ENCODE measurements around the gene SON. TPM values are rescaled to one million over a fixed set of nuclear protein-coding genes. Genes with fewer than 3 reads are reported as not detected.

SON gene
- total RNA-seq, 2 experiments from 2014 or later: 243 to 352 TPM

DNA sequence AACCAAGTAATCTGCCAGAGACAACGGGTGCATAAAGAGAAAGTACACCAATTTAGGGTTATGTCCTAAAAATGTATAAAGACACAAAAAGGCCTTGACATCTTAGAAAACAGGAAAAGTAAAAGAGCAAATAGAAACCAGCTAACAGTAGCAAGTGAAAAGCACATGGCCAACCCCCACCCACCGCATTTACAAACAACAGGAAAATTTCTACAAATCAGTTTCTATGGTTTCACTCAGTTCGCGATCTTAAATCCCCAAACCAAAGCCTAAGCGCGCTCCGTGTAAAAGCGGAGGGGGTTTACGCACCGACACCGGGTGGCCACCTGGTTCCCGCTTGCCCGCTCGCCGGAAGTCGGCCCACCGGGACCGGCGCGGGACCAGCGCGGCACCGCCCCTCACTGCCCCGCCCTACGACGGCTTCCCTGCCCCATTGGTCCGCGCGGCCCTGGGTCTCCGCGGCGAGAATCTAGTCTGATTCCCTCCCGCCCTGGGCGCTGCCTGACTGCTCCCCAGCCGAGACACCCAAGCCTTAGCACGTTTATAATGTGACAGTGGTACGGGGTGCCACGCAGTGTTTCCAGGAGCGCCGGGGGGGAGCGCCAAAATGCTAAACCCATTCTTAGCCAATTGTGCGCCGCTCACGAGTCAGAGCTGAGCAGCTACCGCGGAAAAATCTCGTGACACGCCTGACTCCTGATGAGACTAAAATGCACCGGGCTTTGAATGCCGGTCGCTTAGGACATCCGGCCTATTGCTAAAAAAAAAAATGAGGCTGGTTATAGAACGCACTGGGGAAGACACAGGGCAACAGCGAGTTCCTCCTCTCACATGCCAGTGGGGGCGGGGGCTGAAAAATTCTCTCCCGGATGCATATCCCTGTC, 840 bp upstream of the SON start, which contains the start of gene GART:
GART (minus strand) TSS at position 362 of the 884 bp plus-strand sequence. CDS start 2,802 bp downstream, outside the sequence.
- CTCF ChIA-PET (ENCODE audit: unreplicated experiment): no interaction called here

DNA sequence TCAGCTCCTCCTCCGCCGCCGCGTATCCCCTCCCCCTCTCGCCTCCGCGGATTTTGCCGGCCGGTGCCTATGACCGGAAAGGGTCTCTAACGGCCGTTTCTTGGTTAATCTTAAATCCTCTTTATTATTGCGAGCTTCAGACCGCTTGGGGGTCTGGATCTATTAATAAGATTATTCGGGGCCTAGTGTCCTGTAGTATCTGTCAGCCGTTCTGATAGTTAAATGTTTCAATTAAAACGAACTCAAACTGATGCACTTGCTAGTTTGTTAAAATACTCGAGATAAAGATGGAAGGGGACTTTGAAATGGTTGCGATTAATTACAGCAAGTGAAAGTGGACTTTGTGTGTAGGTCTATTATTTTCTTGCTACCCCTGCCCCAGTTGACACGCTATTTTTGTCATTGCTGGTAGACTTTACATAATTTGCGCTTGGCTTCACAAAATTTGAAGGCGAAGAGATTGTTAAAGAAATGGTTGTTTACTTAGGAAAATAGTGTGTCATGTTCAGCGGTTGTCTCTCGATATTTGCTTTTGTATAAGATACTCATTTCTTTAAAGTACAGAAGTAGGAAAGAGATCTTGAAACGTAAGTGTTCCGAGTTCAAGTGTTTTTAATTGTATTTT, 779 bp downstream of the SON start:
- H3K4me3 ChIP-seq (ENCODE audit: low read depth, low read length, poor library complexity, severe bottlenecking): peak overlapping the region; percentile 99
- peaks cover 27% of the 10 kb centered on the region for H3K4me1 ChIP-seq (ENCODE audit: insufficient read depth, low read length, poor library complexity, severe bottlenecking)
- CTCF ChIA-PET (ENCODE audit: unreplicated experiment): interaction anchor here (0.6 kb wide), 1 partner anchor 155 kb away, joined by 3 read pairs; no protein-coding TSS in a partner anchor
- no peaks in the 10 kb centered on the region for H3K9me2 ChIP-seq (ENCODE audit: insufficient read depth, low read length)
- POLR2A ChIA-PET: interaction anchor here (0.6 to 2.0 kb wide), 16 partner anchors 13 to 1271 kb away, joined by 3 to 6 read pairs (median 3); partner anchors contain the start of genes DNAJC28, DONSON, IFNGR2 and TMEM50B
- peaks cover 73% of the 10 kb centered on the region for H3K36me3 ChIP-seq (ENCODE audit: insufficient read depth, low read length)
- no TSS peak for BruUV-seq (replicated peaks)
- H4K20me1 ChIP-seq (ENCODE audit: insufficient read depth, low read length): peaks cover 29% of the 10 kb centered on the region
- intact Hi-C loops (cut with micrococcal nuclease; ENCODE audit: unreplicated experiment): loop anchor here (2.0 to 5.0 kb wide), 7 partner anchors 45 to 931 kb away; partner anchors contain the start of genes CFAP298, CRYZL1, DNAJC28 and DONSON
- no peak for TF ChIP-seq EZH2phosphoT487 (IDR thresholded peaks at IDR 0.05; ENCODE audit: borderline replicate concordance, low read depth, low read length)
- TF ChIP-seq, protein P1, sequence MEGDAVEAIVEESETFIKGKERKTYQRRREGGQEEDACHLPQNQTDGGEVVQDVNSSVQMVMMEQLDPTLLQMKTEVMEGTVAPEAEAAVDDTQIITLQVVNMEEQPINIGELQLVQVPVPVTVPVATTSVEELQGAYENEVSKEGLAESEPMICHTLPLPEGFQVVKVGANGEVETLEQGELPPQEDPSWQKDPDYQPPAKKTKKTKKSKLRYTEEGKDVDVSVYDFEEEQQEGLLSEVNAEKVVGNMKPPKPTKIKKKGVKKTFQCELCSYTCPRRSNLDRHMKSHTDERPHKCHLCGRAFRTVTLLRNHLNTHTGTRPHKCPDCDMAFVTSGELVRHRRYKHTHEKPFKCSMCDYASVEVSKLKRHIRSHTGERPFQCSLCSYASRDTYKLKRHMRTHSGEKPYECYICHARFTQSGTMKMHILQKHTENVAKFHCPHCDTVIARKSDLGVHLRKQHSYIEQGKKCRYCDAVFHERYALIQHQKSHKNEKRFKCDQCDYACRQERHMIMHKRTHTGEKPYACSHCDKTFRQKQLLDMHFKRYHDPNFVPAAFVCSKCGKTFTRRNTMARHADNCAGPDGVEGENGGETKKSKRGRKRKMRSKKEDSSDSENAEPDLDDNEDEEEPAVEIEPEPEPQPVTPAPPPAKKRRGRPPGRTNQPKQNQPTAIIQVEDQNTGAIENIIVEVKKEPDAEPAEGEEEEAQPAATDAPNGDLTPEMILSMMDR (conservative IDR thresholded peaks at IDR 0.05; ENCODE audit: low read length): no peak
- H3K27ac ChIP-seq (ENCODE audit: low read depth, low read length, poor library complexity, severe bottlenecking): peak overlapping the region; percentile 95
- H3K79me2 ChIP-seq (ENCODE audit: insufficient read depth, low read depth, low read length): peaks cover 93% of the 10 kb centered on the region
- DNase-seq (ENCODE audit: low spot score): peak; percentile 18
- H2AFZ ChIP-seq (ENCODE audit: low read length): no peak overlapping the region
- peak overlapping the region; percentile 92 for H3K4me2 ChIP-seq (ENCODE audit: low read length)
- H3K9me3 ChIP-seq (ENCODE audit: low read length): no peaks in the 10 kb centered on the region

More for the DNA sequence above, 840 bp upstream of the SON start, which contains the start of gene GART:
- Histone ChIP-seq H3K9me2 (ENCODE audit: insufficient read depth, low read length) (no peaks in the 10 kb centered on the region), H3K27ac (ENCODE audit: low read depth, low read length, poor library complexity, severe bottlenecking) (peak within 1 kb of the TSS; percentile 95), H3K9me3 (ENCODE audit: low read length) (peaks cover 5% of the 10 kb centered on the region; the same call in 1 of the 2 replicates), H3K4me2 (ENCODE audit: low read length) (peak within 1 kb of the TSS; percentile 92), H3K79me2 (ENCODE audit: insufficient read depth, low read depth, low read length) (peaks cover 91% of the 10 kb centered on the region), H3K36me3 (ENCODE audit: insufficient read depth, low read length) (peaks cover 73% of the 10 kb centered on the region), H2AFZ (ENCODE audit: low read length) (peak within 1 kb of the TSS; percentile 23; the same call in 1 of the 2 replicates), H3K4me3 (ENCODE audit: low read depth, low read length, poor library complexity, severe bottlenecking) (peak within 1 kb of the TSS; percentile 99), H4K20me1 (ENCODE audit: insufficient read depth, low read length) (peaks cover 26% of the 10 kb centered on the region), H3K4me1 (ENCODE audit: insufficient read depth, low read length, poor library complexity, severe bottlenecking) (peaks cover 27% of the 10 kb centered on the region)
- no TSS peak for BruUV-seq (replicated peaks)
- peak; percentile 88 for DNase-seq (ENCODE audit: low spot score)
- POLR2A ChIA-PET: interaction anchor here (1.2 kb wide), 1 partner anchor 62 kb away, joined by 4 read pairs; the partner anchor contains the start of gene TMEM50B
- intact Hi-C loops (cut with micrococcal nuclease; ENCODE audit: unreplicated experiment): loop anchor here (1.0 to 5.0 kb wide), 8 partner anchors 47 to 930 kb away; partner anchors contain the start of genes CFAP298, CRYZL1, DNAJC28 and DONSON
- no peak for TF ChIP-seq EZH2phosphoT487 (IDR thresholded peaks at IDR 0.05; ENCODE audit: borderline replicate concordance, low read depth, low read length)
- TF ChIP-seq, protein P1 (conservative IDR thresholded peaks at IDR 0.05; ENCODE audit: low read length): no peak
